HG03342 (cell line): ENCODE data around the gene MYO7B.
A peak's percentile ranks its signal among the peaks of the same experiment; 100 is the strongest.

Experiments used
- ATAC-seq: cut with Tn5 transposase; IDR thresholded peaks from one replicate; pipeline ENCODE4 v1.9.1; 2021; ENCODE audit warnings: mild to moderate bottlenecking, moderate library complexity; ENCODE audit not compliant: unreplicated experiment

The MYO7B gene

DNA sequence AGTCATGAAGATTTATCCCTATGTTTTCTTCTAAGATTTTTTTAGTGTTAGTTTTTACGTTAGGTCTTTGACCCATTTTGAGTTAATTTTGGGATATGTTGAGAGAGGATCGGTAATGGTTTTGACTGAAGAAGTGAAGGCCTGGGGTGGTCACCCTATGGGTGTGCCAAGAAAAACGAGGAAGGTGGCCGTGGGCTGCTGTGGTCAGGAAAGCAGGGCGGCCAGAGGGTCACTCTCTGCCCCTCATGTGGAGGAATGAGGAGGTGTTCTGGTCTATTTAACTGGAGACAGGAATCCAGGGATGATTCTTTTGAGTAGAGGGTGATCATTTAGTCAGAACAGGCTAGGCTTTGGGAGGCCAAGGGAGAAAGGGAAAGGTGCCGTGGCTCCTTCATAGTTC lies 50.7 kb downstream of the MYO7B start:
- no peak for ATAC-seq

DNA sequence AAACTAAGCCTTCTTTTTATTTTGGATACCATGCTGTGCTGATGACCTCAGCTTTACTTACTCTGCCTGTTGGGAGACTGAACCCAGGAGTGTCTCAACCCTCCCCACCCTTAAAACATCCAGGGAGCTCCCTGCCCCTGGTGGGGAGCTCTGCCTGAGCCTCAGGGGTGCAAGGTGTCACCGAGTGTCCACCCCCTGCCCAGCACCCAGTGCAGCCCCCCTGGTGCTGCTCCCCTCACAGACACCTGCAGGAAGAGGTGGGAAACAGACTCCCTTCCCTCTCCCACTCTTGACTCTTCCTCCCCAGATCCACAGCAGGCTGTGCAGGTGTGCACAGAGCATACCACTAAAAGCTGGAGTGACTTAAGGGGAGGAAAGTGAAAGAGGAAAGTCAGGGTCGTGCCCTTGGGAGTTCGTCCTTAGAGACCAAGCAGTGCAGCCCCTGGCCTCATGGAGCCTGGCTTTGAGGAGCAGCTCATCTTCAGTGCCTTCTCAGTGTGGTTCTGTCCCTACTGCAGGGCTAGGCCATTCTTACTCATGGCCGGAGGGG lies 51.3 kb downstream of the MYO7B start:
- ATAC-seq, result no peak

DNA sequence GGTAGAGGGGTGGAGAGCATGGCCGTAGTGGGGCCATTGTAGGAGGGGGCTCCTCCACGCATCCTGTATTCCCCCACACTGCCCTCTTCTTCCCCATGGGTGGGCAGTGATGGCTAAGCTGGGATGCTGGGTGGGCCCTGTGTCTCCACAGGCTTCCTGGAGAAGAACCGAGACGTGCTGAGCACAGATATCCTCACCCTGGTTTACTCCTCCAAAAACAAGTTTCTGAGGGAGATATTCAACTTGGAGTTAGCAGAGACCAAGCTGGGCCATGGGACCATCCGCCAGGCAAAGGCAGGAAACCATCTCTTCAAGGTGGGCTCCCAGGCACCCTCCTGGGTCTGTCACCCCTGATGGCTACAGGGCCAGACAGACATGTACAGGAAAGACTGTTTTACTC lies 52.8 kb downstream of the MYO7B start:
- ATAC-seq, result no peak

DNA sequence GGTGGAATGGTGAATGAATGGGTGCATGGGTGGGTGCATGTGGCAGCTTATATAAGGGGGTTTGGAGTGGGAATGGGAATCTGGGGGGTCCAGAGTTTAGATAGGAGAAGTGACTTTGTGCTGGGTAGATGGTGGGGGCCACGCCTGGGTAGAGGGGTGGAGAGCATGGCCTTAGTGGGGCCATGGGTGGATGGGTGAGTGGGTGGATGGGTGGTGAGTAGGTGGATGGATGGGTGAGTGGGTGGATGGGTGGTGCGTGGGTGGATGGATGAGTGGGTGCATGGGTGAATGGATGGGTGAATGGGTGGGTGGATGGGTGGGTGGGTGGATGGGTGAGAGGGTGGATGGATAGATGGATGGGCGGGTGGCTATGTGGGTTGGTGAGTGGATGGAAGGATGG lies 53.9 kb downstream of the MYO7B start:
- ATAC-seq, result no peak

DNA sequence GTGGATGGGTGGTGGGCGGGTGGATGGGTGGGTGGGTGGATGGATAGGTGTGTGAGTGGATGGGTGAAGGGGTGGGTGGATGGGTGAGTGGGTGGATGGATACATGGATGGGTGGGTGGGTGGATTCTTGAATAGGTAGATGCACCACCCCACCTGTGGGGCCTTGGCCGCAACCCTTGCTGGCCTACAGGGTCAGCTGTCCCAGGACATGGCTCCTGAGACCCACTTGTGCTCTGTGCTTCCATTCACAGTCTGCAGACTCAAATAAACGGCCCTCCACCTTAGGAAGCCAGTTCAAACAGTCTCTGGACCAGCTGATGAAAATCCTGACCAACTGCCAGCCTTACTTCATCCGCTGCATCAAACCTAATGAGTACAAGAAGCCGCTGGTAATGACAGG lies 54.4 kb downstream of the MYO7B start:
- no peak for ATAC-seq

DNA sequence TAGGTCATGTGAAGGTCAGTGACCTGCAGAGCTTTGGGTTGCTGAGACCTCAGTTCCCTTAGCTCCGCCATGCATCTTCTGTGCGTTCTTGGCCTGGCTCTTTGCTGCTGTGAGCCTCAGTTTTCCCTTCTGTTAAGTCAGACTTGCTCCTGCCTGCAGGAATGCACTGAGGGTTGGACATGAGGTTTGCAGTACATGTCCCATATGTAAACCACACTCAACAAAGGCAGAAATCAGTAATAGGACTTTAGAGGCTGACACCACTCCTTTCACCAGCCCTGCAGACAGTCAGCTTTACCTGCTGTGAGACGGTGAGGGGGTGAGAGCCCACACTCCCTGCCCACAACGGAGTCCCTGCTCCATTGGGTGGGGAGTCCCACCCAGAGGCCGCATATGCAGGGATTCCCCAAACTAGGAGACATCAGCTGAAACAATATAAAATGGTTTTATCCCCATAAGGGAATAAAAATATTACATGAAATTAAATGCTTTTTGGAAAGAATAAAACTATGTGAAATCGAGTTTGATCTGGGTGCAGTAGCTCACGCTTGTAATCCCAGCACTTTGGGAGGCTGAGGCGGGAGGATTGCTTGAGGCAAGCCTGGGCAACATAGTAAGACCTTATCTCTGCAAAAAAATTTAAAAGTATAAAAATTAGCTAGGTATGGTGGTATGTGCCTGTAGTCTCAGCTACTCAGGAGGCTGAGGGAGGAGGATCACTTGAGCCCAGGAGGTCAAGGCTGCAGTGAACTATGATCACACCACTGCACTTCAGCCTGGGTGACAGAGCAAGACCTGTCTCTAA lies 55.1 kb downstream of the MYO7B start:
- ATAC-seq, result no peak

DNA sequence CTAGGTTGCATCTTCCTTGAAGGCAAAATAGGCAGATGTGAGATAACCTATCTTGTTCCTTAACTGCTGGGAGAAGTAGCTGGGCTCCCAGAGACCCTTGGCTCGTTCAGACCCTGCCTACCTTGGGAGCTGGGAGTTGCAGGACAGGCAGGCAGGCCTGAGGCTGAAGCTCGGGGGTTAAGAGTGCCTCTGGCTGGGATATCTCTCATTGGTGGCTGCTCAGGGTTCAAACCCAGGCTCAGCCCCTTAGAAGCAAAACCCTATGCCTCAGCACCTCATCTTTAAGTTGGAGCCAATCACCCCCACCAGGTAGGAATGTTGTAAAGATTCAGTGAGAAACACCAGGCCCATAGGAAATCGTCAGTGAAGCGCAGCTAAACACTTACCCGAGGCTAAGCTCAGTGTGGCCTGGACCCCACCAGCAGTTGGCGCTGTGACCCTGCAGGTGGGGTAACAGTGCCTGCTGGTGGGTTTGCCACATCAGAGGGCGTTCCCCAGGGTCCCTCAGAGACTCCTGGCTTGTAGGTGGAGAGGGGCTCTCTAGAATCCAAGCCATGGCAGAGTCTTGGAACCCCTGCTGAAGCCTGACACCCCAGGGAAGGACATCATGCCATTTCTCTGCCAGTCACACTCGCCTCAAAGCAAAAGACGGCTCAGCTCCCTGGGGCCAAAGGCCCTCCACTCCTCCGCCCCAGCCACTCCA lies 55.9 kb downstream of the MYO7B start:
- peak; percentile 74 for ATAC-seq

DNA sequence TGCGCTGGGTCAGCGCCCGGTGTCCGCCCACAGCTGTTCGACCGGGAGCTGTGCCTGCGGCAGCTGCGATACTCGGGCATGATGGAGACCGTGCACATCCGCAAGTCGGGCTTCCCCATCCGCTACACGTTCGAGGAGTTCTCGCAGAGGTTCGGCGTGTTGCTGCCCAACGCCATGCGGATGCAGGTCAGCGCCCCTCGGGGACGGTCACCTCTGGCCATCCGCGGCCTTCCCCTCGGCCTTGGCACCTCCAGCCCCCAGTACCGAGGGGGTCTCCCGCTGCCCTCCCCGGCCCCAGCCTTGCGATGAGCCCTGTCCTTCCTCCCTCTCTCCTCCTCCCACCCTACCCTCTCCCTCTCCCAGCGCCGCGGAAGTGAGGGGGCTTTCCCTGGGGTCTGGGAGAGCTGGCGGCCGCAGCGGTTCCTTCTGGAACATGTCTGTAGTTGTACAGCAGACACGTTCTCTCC lies 57.3 kb downstream of the MYO7B start:
- no peak for ATAC-seq

DNA sequence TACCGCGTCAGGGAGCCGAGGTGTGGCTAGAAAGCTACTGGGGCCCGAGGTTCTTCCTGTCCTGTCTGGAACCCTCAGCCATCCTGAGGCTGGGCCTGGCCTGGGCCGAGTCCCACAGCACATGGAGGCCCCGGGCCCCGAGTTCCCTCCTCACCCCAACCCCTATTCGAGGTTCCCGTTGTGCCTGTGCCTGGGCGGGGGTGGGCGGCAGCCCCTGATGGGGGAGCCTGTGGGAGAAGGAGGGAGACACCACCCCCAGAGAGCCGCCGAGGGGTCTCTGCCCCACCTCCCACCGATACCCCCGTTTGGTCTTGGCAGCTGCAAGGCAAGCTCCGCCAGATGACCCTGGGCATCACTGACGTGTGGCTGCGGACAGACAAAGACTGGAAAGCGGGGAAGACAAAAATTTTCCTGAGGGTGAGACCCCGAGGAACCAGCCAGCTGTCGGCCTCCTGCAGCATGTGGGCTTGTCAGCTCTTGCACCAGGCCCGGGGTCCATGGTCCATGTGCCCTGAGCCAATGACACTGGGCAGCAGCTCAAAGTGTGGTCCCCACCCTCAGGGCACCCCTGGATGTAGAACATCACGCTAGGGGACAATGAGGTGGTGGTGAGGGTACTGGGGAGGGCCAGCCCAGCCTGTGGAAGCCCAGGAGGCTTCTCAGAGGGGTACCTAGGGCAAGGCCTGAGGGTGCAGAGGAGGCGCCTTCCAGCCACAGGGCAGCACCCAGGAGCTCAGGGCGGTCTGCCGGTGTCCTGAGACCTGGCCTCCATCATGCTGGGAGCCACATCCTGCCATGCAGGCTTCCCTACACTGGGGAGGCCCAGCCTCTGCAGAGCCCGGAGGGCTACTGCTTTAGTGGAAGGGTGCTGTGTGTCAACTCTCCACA lies 58.0 kb downstream of the MYO7B start:
- ATAC-seq, result no peak

DNA sequence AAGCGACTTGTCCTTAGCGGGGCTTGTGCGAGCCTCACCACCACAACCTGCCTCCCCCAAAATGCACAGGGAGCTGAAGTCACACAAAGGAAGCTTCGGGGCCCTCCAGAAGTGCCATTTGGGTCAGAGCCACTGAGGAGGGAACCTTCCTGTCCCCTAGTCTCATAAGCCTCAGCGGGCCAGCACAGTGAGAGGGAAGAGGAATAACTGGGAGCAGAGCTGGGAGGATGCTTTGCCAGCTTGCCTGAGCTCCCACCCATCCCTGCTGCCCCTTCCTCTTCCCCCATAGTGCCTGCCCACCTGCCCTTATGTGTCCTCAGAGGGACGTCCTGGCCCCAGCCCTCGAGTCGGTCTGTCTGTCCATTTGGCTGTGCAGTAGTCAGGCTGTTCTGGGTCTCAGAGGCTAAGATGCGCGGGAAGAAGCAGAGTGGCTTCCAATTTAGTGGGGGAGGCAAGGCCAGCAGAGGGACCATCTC lies 58.7 kb downstream of the MYO7B start:
- ATAC-seq, result no peak

DNA sequence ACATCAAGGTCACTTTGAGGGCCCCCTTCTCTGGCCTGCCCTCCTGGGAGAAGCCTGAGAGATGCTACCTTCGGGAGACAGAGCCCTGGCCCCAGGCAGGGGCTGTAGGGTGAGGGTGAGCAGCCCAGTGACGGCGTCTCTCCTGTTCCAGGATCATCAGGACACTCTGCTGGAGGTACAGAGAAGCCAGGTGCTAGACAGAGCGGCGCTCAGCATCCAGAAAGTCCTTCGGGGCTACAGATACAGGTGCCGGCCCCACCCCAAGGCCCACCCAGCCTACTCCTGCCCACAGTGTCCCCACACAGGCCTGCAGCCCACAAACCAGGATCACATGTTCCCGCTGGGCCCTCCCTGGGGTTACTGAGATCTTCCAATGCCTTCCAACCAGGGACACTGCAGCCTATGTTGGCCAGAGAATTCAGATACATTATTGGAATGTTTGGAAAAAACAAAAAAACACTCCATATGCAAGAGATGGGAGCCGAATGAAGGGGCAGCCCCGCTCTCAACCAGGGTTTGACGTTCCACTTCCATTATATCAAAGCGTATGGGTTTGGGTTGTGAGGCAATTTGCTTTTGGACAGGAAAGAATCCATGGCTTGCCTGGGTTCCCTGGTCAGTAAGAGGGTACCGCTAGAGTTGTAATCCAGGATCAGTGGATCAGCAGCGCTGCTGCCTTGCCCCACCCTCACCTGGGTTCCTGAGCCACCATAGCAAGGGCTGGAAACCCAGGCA lies 61.0 kb downstream of the MYO7B start:
- no peak for ATAC-seq

DNA sequence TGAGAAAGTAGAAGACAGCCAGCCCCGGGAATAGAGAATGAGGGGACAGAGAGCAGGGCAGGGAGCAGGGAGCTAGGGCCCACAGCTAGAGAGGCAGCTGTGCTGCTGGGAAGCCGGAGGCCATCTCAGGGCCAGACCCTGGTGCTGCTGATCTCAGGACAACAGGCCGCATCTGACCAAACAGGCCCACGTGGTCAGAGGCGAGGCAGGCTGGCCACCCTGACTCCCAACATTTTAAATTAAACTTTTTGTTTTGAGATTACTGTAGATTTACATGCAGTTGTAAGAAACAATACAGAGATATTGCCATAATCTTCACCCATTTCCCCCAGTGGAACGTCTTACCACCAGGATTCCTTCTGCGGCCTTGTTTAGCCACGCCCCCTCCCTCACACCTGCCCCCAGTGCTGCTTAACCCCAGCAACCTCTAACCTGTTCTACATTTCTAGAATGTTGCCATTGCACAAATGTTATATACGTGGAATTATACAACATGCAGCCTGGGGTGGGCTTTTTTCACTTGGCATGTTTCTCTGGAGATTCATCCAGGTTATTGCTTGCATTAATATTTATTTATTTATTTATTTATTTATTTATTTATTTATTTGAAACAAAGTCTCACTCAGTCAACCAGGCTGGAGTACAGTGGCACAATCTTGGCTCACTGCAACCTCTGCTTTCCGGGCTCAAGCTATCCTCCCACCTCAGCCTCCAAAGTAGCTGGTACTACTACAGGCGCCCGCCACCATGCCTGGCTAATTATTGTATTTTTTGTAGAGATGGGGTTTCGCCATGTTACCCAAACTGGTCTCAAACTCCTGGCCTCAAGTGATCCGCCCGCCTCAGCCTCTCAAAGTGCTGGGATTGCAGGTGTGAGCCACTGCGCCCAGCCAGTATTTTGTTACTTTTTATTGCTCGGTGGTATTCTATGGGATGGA lies 61.8 kb downstream of the MYO7B start:
- ATAC-seq, result no peak

DNA sequence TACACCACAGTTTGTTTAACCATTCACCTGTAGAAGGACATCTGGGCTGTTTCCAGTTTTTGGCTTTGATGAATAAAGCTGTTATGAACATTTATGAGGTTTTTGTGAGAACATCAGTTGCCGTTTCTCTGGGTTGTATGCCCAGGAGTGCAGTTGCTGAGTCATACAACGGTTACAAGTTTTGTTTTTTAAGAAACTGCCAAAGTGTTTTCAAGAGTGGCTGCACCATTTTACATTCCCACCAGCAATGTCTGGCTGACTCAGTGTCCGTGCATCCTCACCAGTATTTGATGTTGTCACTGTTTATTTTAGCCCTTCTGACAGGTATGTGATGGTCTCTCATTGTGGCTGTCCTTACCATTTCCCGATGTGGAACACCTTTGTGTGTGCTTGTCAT lies 62.5 kb downstream of the MYO7B start:
- ATAC-seq, result no peak

DNA sequence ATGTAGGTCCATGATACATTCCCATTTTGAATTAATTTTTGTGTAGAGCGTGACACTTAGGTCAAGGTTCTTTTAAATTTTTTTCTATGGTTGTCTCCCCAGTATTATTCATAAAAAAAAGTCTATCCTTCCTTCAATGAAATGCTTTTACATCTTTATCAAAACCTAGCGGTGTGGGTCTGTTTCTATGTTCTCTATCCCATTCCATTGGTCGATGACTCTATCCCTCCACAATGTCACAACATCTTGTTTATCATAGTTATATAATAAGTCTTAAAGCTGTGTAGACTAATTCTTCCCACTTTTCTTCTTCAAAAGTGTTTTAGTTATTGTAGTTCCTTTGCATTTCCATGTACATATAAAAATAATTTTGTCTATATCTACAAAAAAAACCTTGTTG lies 63.2 kb downstream of the MYO7B start:
- no peak for ATAC-seq

DNA sequence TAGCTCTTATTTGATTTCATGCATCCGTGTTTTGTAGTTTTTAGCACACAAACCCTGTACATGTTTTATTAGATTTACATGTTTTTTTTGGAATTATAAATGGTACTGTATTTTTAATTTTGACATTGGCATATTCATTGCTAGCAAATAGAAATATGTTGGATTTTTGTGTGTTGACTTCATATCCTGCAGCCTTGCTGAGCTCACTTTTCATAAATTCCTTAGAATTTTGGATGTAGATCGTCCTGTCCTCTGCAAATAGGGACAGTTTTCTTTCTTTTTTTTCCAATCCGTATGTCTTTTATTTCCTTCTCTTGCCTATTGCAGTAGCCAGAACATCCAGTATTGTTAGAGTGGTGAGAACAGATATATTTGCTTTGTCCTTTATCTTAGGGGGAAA lies 63.7 kb downstream of the MYO7B start:
- ATAC-seq, result no peak

DNA sequence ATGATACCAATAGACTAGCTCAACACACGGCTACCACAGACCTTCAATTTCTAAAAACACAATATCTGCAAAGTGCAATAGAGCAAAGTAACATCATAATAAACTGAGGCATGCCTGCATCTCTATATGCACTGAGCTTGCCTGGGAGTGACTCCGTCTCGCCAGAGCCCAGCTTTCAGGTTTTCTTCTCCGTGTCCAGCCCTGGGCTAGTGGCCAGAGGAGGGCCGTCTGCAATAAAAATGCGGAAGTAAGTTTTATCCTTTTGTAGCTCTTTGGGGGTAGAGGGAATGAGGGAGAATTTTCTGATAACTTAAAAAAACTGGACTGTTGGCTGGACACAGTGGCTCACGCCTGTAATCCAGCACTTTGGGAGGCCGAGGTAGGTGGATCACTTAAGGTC lies 69.5 kb downstream of the MYO7B start:
- ATAC-seq, result no peak

DNA sequence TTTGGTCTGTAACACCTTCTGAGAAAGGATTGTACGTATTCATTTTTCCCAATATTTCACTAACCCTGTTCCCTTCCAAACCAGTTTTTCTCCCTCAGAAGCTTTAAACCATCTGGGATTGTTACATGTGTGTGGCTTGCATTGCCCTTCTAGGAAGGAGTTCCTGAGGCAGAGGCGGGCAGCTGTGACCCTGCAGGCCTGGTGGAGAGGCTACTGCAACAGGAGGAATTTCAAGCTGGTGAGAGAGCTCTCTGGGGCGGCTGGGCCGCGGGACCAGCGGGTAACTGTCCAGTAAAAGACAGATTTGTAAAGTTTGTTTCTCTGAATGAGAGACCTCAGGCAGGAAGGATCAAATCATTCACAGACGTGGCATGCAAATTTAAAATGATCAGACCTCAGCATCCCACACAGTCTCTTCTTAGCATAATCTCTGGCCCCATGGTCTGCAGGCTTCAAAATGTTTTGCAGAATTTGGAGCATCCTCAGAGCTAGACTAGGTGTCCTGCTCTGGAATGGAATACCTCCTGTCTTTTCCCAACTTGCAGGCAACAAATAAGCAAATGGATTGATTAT lies 70.3 kb downstream of the MYO7B start:
- ATAC-seq, result no peak

DNA sequence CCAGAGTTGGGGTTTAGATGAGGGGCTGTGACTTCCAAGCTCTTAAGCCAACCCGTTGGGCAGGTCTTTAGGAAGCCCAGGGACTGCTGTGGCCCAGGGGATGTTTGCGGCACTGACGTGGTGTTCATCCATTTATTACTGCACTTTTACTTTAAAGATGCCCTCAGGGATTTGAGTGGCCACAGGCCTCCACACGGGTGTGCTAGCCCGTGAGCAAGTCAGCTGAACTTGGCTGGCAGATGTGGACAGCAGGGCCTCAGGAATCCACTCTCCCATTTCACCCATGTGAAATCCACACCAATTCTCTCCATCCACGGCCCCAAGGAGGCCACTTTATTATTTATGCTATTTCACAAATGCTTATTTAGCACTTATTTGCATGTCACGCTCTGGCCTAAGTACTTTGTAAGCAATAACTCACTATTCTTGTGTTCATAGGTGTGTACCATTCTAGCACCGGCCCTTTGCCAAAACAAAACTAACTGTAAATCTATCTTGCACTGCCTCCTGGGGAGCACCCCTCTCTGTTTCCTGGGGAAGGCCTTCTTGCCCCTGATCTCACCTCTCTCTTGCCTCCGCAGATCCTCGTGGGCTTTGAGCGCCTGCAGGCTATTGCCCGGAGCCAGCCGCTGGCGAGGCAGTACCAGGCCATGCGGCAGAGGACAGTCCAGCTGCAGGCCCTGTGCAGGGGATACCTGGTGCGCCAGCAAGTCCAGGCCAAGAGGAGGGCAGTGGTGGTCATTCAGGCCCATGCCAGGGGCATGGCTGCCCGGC lies 71.3 kb downstream of the MYO7B start:
- ATAC-seq, result no peak
